Hippocampal formation (tissue), 2 donors: ENCODE results near the gene ITGB3.
"Not testable (repeated sequence)": the region's sequence is repeated elsewhere in the genome, so short reads cannot be mapped to it uniquely, and the experiment has no call there.

Experiments
- DNase-seq, 2 donors: peaks; one replicate each; lab custom pipeline; 2025; lab: John Stamatoyannopoulos, UW

ITGB3 gene

GRCh38 chr17:47253541-47254402 is at the start of gene ITGB3:
Gene ITGB3 (plus strand): TSS chr17:47253827. CDS start chr17:47253862, 35 bp downstream.
- DNase-seq: peak in 1 of 2 donors; percentile 25

DNA sequence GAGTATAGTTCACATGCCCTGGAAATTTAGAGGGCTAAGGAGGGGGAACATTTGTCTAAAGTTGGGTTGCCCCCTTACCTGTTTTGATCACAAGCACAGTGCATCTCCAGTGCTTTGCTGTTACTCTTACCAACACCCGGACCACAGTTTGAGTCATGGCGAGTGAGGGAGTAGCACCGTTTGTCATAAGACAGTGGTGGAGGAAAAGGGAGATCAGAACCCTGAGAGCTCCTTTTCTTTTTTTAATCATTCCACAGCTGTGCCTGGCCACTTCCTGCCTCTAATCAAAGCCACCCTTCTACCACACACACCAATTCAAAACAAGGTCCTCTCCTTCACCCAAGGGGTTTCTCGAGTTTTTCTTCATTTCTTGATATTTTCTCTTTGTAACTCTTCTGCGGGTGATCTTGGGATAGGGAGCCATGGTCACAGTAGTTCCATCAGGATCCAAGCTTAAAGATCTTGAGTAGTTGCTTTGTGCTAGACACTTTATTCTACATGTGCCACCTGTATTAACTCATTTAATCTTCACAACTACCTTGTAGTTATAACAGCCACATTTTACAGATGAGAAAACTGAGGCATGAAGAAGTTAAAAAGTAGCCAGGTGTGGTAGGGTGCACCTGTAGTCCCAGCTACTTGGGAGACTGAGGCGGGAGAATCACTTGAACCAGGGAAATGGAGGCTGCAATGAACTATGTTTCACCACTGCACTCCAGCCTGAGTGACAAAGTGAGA is 49.5 kb upstream of the ITGB3 start:
- DNase-seq: no peak

DNA sequence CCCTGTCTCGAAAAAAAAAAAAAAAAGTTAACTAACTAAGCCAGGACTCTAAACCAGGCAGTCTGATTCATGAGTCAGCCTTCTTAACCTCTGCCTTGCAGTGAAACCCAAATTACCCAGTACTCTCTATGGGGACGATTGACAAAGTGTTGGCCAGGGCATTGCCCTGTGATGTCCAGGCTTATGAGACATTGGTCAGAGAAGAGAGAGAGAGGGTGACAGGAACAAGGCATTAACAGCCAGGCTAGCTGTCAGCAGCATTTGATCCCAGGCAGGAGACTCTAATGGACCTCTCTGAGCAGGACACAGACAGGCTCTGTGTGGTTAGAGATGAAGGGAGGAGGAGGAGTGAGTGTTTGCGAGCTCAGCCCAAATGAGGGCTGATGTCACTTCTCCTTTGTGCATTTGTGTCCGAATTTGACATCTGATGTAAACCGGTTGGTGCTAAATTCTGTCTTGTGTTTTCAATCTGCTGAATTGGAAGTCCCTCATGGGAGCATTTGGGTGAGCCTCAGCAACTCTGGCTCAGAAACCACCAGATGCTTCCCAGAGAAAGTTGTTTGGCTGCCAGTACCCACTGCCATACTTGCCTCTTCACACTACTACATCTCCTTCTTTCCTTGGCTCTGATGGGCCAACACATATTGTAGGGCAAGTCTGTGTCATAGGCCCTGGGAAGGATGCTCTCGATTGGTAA is 48.8 kb upstream of the ITGB3 start:
- DNase-seq: peak in 1 of 2 donors; percentile 37

GRCh38 chr17:47205419-47205963 is 48.1 kb upstream of the ITGB3 start:
- no peak for DNase-seq

DNA sequence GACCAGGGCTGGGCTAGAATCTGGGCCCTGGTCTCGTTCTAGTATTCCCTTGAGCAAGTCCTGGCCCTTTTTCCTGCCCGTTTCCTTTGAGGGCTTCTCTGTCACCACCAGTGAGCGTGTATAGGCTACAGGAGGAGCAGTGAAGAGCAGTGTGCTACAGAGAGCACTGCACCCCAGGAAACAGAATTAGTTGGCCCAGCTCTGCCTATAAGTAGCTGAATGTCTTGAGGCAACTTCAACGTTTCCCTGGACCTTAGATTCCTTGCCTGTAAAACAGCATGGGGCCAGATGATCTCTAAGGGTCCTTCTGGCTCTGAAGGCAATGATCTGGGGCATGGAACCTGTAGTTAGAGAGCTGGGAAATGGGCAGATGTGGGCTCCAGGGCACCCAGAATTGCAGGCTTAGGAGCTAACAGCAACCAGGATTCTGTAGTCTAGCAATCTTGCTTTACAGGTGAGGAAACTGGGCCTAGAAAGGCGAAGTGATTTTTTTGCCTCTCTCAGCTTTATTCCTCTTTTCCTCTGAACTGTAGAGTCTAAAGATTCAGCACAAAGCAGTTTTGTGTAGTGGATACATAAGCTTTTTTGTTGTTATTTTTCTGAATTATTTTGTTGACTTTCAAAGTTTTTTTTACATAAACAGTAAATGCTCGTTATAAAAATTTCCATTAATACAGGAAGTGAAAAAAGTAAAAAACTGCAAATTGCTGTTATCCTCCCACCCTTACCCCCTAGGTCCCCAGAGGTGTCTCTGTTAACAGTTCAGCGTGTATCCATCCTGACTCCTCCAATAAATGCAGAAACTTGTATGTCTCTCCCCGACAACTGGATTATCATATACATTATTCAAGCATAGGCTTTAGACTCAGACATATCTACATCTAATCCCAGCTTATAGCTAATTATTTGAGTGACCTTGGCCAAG is 46.2 kb upstream of the ITGB3 start:
- DNase-seq: no peak

DNA sequence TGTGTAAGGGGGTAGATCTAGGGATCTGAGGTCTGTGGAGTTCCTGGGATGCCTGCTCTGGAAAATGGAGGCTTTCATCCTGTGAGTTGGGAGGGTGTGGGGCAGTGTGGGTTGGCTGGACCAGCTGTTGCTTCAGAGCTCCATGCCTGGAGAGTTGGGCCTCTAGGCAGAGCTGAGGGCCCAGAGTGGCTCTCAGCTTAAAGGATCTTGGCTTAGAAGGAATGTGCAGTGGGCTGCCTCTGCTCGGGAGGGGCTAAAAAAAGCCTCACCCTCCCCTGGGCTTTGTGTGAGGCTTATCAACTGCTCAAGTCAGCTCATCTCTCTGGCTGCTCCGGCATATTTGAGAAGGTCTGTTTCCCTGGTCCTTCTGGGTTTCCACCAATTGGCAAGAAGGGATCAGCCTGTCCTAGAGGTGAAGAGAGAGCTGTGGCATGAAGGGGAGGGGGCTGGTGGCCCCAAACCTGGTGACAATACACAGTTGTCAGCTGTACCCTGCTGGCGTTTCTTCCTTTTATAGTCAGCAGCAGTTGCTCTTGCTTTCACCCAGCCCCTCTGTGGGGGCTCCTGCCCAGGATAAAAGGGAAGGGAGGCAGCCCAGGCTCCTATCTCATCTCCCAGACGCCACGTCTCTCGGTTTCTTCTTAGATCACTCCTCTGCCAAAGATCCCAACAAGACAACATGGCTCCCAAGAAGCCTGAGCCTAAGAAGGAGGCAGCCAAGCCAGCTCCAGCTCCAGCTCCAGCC is 44.7 kb upstream of the ITGB3 start, which contains the start of gene MYL4:
TSS of gene MYL4 (plus strand) at position 605 of the 745 bp plus-strand sequence. CDS start at position 680, 75 bp downstream.
- DNase-seq: no peak

DNA sequence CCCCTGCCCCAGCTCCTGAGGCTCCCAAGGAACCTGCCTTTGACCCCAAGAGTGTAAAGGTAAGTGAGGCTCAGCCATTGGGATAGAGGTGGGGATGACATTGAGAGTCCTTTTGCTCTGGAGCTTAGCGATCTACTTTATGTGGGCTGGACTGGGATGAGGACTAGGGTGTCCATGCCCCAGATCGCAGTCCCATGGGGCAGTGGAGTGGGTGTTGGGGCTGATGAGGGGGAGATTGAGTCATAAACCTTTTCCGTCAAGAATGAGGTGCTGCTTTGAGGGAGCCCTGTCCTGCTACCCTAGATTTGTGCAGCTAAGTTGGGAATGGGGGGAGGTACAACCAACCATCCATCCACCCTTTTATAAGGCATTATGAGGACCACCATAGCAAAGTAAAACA is 44.1 kb upstream of the ITGB3 start:
- no peak for DNase-seq

DNA sequence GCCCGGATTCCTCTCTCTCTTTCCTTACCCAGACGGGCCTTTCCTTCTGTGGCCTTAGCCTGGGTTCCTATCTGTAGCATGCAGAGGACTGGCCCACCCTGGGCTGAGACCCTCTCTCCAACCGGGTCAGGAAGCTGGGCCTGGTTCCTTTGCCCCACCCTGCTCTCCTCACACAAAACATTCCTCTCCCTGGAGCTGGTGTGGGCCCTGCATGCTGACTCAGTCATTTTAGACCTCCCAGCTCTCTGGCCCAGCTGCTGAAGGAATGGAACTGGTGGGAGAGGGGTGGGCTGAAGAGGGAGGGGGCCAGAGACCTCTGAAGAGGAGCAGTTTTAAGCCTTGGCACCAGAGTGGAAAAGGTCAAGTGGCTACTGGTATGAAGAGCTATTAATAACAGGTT is 43.5 kb upstream of the ITGB3 start:
- no peak for DNase-seq

DNA sequence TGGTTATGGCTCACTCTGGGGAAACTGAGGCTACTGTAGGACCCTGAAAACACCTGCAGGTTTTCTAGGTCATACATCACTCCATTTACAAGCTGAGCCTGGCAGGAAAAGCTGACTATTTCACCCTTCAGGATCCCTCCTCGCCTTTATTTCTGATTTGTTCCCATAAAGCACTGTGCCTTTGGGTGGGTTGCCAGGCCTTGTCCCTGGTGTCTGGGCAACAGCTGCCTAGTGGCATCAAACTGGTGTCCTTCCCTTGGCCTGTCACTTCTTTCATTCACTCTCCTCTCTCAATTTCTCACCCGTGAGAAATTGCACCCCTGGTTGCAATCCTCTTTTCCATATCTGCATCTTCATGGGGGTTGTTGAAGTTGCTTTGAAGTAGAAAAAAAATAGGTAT is 42.8 kb upstream of the ITGB3 start:
- no peak for DNase-seq

GRCh38 chr17:47212458-47212857 is 41.2 kb upstream of the ITGB3 start:
- no peak for DNase-seq

DNA sequence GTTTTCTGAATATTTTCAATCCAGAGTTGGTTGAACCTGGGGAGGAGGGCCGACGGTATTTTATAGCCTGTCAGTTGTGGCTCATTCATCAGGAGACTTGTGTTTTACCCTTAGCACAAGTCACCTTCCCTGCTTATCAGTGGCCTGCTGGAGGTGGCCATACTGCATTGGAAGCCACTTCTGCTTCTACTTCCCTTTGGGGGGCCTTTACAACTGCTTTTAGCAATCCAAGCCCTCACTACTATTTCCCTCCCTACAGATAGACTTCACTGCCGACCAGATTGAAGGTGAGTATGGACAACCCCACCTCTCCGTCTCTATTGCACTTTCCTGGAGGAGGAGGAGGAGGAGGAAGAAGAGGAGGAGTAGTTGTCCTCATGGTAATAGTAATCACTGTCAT is 40.1 kb upstream of the ITGB3 start:
- DNase-seq: no peak

DNA sequence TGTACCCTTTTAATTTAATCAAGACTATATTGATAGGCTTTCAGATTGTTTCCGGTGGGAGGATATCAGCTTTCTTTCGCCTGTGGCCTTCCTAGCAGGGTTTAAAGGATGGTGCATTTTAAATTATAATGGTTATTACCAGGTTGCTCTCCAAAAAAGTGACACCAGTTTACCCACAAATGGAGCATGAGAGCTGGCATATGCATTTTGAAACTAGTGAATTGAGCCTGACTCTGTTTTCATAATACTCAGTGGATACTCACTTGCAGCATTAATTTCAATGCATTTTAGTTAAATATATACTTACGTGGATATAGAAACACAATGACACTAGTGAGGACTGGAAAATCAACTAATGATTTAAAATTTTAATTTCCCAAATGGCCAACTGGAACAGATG is 38.7 kb upstream of the ITGB3 start:
- DNase-seq: no peak

- DNase-seq: not testable (repeated sequence)
Observed at GRCh38 chr17:47216821-47217220, 36.8 kb upstream of the ITGB3 start.

DNA sequence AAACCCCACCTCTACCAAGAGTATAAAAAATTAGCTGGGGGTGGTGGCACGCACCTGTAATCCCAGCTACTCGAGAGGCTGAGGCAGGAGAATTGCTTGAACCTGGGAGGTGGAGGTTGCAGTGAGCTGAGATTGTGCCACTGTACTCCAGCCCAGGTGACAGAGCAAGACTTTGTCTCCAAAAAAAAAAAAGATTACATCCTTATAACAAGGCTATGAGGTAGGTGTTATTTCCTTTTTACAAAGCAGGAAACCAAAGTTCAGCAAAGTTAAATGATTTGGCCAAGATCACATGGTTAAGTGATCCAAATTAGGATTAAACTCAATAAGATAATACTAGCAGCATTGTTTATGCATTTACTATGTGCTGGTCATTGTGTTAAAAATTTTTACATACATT is 36.3 kb upstream of the ITGB3 start:
- not testable (repeated sequence) for DNase-seq

GRCh38 chr17:47218896-47219430 is 34.7 kb upstream of the ITGB3 start:
- DNase-seq: no peak

GRCh38 chr17:47219621-47220475 is 33.8 kb upstream of the ITGB3 start:
- no peak for DNase-seq

- no peak for DNase-seq
Observed at GRCh38 chr17:47220531-47220999, 33.1 kb upstream of the ITGB3 start.

DNA sequence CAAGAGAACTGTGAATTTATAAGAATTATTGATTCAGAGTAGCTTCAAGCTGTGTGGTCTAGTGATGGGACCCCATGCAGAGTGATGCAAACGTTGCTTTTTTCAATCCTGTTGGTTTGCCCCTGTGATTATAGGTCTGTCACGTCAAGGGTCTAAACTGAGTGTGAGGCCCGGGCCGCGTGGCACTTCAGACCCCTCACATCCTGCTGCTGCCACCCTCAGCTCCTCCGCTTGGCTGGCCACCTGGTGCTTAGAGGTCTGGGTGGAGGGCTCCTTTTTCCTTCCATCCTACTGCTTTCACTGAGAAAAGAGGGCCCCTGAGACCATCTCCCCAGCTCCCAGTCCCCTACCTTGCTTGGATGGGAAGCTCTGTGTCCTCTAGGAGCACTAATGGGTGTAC is 32.5 kb upstream of the ITGB3 start:
- DNase-seq: no peak

- no peak for DNase-seq
Observed at GRCh38 chr17:47222047-47222446, 31.6 kb upstream of the ITGB3 start.
